Lung (tissue), 12 donors: ENCODE measurements around the gene LRRC8C. TPM values are rescaled to one million over a fixed set of nuclear protein-coding genes. Genes with fewer than 3 reads are reported as not detected.

ENCODE experiments used
- ATAC-seq: fragments of 200-7000 bp; cut with Tn5 transposase; one replicate; pipeline ENCODE4 v1.9.1; 2020; ENCODE audit warnings: moderate number of reproducible peaks; ENCODE audit not compliant: insufficient read depth, low FRiP score
- DNase-seq, 3 donors: peaks; one replicate each; pipeline ENCODE4 v3.0.0-alpha.2; 2013 to 2017
- H3K27ac ChIP-seq, 2 donors: one replicate each; pipeline ENCODE4 v1.5.1; 2013; ENCODE audit warnings: mild to moderate bottlenecking in 2 of 2, moderate library complexity in 2 of 2, control low read depth in 1 of 2, inconsistent platforms in 1 of 2, low read depth in 1 of 2, low read length in 1 of 2
- H3K27me3 ChIP-seq, 3 donors: one replicate each; pipeline ENCODE4 v1.5.1; 2013; ENCODE audit warnings: low read length in 2 of 3; ENCODE audit not compliant: control insufficient read depth in 3 of 3, insufficient read depth in 3 of 3
- H3K36me3 ChIP-seq, 4 donors: one replicate each; pipeline ENCODE4 v1.5.1; 2013; ENCODE audit warnings: low read length in 4 of 4, mild to moderate bottlenecking in 1 of 4, moderate library complexity in 1 of 4; ENCODE audit not compliant: control insufficient read depth in 4 of 4, insufficient read depth in 4 of 4
- H3K4me1 ChIP-seq, 5 donors: one replicate each; pipeline ENCODE4 v1.5.1; 2013; ENCODE audit warnings: low read length in 5 of 5, mild to moderate bottlenecking in 2 of 5, moderate library complexity in 1 of 5; ENCODE audit not compliant: control insufficient read depth in 5 of 5, insufficient read depth in 5 of 5
- H3K4me3 ChIP-seq: one replicate; pipeline ENCODE4 v1.5.1; 2013; ENCODE audit warnings: mild to moderate bottlenecking, control low read depth, moderate library complexity
- H3K9ac ChIP-seq, 2 donors: one replicate each; pipeline ENCODE4 v1.5.1; 2013; ENCODE audit warnings: low read length in 2 of 2, control low read depth in 1 of 2; ENCODE audit not compliant: insufficient read depth in 1 of 2
- H3K9me3 ChIP-seq, 4 donors: one replicate each; pipeline ENCODE4 v1.5.1; 2013; ENCODE audit warnings: low read length in 3 of 4, mild to moderate bottlenecking in 1 of 4, moderate library complexity in 1 of 4; ENCODE audit not compliant: control insufficient read depth in 4 of 4, insufficient read depth in 3 of 4
- CTCF ChIP-seq: IDR thresholded peaks from 2 replicates; pipeline ENCODE4 v1.5.1; 2012; ENCODE audit warnings: mild to moderate bottlenecking; ENCODE audit errors: control extremely low read depth, extremely low read depth
- WGBS, 2 donors: extraction: QIAGEN DNeasy Blood & Tissue Kit; methylation state at CpG; one replicate each; pipeline ENCODE4 v1.1.7; 2013; 5-methylcytosine and 5-hydroxymethylcytosine counted together
- polyA plus RNA-seq, 2 donors: library from polyadenylated mRNA; stranded (reverse); fragments of 200-250 nt; gene quantifications; one replicate each; pipeline ENCODE4 v1.2.1, GENCODE V29; 2013
- total RNA-seq, 2 donors: library from RNA; depleted of rRNA in 1 of 2; stranded (reverse); fragments of >200 nt in 1 of 2; gene quantifications; one replicate each; pipeline ENCODE4 v1.2.1, GENCODE V29; 2014 to 2021
- donor health status: control.
- donor health status: control.
- donor health status: Bipolar disorder and iron deficiency.
- donor health status: healthy.
- donor health status: DM: yes; HTN: yes; CAD: no.

Gene LRRC8C
- total and polyA plus RNA-seq, 4 donors: 3.3 to 11.7 (median 6.9) TPM

GRCh38 chr1:89675677-89676076, 42.8 kb downstream of the LRRC8C start:
- Histone ChIP-seq H3K27me3 (no peaks in the 10 kb centered on the region), H3K9ac (no peak overlapping the region), H3K36me3 (no peaks in the 10 kb centered on the region), H3K4me1 (peaks cover 0 to 13% (median 0%) of the 10 kb centered on the region in 5 donors), H3K9me3 (no peaks in the 10 kb centered on the region), H3K4me3 (no peak overlapping the region), H3K27ac (no peak overlapping the region)
- DNase-seq (no peak), ATAC-seq (no peak)
- TF ChIP-seq CTCF: no peak
- 94 to 96% methylated on average over 4 of the region's 4 CpGs for WGBS, 2 donors

GRCh38 chr1:89681045-89681729, 48.3 kb downstream of the LRRC8C start:
- Histone ChIP-seq H3K27me3 (no peaks in the 10 kb centered on the region), H3K27ac (no peak overlapping the region), H3K4me1 (peaks cover 0 to 3% (median 0%) of the 10 kb centered on the region in 5 donors), H3K4me3 (no peak overlapping the region), H3K9me3 (no peaks in the 10 kb centered on the region), H3K9ac (no peak overlapping the region), H3K36me3 (no peaks in the 10 kb centered on the region)
- no peak for TF ChIP-seq CTCF
- DNase-seq: no peak
- WGBS, 2 donors: 86 to 88% methylated on average over 2 of the region's 2 CpGs
- no peak for ATAC-seq

GRCh38 chr1:89682611-89683010, 49.7 kb downstream of the LRRC8C start:
- ATAC-seq (no peak), DNase-seq (no peak)
- TF ChIP-seq CTCF: no peak
- Histone ChIP-seq H3K27ac (no peak overlapping the region), H3K36me3 (peaks cover 0 to 3% (median 0%) of the 10 kb centered on the region in 4 donors), H3K4me1 (peaks cover 0 to 3% (median 0%) of the 10 kb centered on the region in 5 donors), H3K27me3 (no peaks in the 10 kb centered on the region), H3K9me3 (no peaks in the 10 kb centered on the region), H3K9ac (no peak overlapping the region), H3K4me3 (no peak overlapping the region)

- DNase-seq (no peak), ATAC-seq (no peak)
- Histone ChIP-seq H3K4me3 (no peak overlapping the region), H3K9me3 (no peaks in the 10 kb centered on the region), H3K4me1 (peaks cover 0 to 3% (median 0%) of the 10 kb centered on the region in 5 donors), H3K27me3 (no peaks in the 10 kb centered on the region), H3K36me3 (peaks cover 0 to 15% (median under 1%) of the 10 kb centered on the region in 4 donors), H3K9ac (no peak overlapping the region), H3K27ac (no peak overlapping the region)
- TF ChIP-seq CTCF: no peak
- 91 to 92% methylated on average over 2 of the region's 2 CpGs for whole genome bisulfite sequencing, 2 donors
Measured at GRCh38 chr1:89685461-89685860, 52.5 kb downstream of the LRRC8C start.
